ENCODE data around the gene IPO5.
"Not testable (repeated sequence)": the region's sequence is repeated elsewhere in the genome, so short reads cannot be mapped to it uniquely, and the experiment has no call there.

IPO5 gene

DNA sequence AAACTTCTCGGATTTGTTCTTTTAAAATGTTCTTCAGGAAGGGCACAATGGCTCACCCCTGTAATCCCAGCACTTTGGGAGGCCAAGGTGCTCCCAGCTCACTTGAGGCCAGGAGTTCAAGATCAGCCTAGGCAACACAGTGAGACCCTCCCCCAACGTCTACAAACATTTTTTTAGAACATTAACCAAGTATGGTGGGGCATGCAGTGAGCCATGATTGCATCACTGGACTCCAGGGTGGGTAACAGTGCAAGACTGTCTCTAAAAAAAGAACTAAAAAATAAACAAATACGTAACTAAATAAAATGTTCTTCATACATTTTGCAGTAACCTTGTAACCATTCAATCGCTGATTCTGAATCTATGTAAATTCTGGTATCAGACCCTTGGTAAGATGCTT lies 2.1 kb upstream of the IPO5 start:
- no peak for DNase-seq

DNA sequence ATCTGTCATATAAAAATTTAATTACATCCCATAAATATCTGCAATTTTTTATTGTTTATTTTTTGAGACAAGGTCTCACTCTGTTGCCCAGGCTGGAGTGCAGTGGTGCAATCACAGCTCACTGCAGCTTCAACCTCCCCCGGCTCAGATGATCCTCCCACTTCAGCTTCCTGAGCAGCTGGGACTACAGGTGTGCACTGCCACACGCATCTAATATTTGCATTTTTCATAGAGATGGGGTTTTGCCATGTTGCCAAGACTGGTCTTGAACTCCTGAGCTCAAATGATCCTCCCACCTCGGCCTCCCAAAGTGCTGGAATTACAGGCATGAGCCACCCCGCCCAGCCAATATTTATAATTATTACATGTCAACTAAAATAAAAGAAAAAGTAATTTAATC lies 644 bp upstream of the IPO5 start:
- not testable (repeated sequence) for DNase-seq

DNA sequence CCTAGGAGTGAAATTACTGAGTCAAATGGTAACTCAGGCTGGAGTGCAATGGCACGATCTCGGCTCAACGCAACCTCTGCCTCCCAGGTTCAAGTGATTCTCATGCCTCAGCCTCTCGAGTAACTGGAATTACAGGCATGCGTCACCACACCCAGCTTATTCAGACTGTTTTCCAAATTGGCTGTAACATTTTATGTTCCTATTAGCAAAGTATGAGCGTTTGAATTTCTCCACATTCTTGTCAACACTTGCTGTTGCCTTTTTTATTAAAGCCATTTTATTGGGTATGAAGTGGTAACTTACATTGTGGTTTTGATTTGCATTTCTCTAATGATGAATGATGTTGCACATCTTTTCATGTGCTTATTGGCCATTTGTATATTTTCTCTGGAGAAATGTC lies 7.9 kb downstream of the IPO5 start:
- no peak for DNase-seq

DNA sequence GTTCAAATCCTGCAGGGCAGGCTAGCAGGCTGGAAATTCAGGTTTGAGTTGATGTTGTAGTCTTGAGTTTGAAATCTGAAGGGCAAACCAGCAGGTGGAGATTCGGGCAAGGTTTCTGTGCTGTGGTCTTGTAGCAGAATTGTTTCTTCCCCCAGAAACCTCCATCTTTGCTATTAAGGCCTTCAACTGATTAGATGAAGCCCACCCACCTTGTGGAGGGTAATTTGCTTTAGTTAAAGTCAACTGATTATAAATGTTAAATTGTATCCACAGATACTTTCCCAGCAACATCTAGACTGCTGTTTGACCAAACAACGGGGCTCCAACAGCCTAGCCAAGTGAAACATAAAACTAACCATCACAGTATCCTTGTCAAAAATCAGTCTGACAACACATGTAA lies 9.4 kb downstream of the IPO5 start:
- no peak for DNase-seq

DNA sequence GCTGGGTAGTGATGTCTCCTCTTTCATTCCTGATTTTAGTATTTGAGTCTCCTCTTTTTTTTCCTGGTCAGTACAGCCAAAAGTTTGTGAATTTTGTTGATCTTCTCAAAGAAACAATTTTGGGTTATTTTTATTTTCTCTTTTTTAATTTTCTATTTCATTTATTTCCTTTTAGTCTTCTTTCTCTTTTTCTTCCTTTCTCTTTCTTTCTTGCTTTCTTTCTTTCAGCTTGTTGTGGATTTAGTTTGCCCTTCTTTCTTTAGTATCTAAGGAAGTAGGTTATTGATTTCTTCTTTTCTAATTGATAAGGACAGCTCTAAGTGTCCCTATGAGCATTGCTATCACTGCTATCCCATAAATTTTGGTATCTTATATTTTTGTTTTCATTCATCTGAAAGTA lies 13.8 kb downstream of the IPO5 start:
- DNase-seq = no peak

DNA sequence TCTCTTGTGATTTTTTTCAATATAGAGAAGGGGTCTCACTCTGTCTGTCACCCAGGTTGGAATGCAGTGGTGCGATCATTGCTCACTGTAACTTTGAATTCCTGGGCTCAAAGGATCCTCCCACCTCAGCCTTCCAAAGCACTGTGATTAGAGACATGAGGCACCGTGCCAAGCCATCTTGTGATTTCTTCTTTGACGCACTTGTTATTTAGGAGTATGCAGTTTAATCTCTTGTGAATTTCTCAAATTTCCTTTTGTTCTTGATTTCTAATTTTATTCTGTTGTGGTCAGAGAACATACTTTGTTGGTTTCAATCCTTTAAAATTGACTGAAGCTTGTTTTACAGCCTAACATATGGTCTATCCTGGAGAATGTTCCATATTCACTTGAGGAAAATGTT lies 14.5 kb downstream of the IPO5 start:
- no peak for DNase-seq

DNA sequence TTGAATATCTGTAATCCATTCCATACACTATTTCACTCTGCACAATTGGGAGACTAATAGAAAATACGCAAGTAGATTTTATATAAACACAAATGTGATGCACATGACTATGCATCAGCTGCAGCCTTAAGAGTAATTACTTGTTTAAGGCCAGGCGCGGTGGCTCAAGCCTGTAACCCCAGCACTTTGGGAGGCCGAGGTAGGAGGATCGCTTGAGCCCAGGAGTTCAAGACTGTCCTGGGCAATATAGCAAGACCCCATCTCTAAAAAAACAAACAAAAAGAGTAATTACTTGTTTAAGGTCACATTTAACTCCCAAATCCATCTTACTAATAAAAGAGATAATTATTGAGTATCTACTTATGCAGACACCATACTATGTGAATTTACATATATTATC lies 18.0 kb downstream of the IPO5 start:
- DNase-seq = no peak

DNA sequence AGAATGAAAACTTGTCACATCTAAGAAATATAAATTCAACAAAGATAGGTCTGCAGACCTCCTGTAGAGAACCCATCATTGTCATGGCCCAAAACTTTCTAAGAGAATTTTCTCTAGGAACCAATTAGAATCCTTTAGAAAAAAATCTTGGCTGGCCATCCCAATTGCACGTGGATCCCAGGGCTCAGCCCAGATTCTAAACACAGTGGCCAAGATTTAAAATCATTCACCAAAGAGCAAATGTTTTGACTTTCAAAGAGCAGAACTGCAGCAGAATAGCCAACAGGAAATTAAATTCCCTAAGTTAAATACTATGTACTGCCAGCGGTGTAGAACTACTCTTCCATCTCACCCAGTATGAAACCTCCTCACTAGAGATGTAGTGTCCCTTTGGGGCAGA lies 21.3 kb downstream of the IPO5 start:
- no peak for DNase-seq

DNA sequence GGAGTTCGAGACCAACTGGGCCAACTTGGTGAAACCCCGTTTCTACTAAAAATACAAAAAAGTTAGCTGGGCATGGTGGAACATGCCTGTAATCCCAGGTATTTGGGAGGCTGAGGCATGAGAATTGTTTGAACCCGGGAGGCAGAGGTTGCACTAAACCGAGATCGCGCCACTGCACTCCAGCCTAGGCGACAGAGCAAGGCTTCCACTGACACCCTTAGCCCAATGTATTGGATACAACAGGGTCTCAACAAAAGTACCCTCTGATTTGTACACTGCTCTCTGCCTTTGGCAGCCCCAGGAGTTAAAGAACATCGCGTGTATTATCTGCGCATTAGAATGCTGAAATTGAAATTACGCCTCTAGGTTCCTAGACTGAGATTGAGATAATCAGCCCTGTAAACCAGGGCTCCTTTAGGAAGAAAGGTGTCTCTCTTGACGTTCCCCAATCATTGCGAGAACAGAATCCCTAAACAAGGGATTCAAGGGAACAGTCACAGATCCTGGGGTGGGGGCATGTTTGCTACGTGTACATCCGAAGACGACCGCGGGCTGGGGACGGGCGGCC lies 21.9 kb downstream of the IPO5 start:
- DNase-seq = peak in 1 of 2 experiments; percentile 67

DNA sequence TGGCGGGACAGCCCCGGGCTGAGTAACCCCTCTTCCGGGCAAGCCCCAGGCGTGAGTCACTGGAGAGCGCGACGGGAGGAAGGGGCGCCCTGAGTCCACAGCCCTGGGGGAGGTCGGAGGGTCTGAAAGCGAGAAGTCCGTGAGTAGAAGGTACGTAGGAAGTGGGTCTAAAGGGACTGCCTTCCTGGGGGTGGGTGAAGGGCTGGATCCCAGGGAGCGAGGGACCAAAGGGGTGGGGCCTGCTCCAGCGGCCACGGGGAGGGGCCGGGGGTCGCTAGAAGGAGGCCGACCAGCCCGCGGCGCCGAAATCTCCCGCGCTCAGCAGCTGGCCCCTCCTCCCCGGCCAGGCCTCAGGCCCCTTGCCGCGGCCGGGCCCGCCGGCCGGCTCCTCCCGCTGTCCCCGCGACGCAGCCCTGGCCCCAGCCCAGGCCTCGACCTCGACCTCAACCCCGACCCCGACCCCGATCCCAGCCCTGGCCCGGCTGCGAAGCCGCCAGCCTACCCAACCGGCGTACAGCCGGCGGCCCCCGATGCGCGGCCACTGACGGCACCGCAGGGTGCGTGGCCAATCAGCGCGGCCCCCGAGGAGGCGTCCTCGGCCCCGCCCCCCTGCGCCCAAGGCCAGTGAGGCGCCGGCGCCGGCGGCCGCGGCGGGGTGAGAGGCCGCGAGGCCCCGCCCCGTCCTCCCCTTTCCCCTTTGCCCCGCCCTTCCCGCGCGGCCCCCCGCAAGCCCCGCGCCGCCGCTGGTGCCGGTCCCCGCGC lies 22.6 kb downstream of the IPO5 start:
- DNase-seq = peak; percentile 89 to 97

DNA sequence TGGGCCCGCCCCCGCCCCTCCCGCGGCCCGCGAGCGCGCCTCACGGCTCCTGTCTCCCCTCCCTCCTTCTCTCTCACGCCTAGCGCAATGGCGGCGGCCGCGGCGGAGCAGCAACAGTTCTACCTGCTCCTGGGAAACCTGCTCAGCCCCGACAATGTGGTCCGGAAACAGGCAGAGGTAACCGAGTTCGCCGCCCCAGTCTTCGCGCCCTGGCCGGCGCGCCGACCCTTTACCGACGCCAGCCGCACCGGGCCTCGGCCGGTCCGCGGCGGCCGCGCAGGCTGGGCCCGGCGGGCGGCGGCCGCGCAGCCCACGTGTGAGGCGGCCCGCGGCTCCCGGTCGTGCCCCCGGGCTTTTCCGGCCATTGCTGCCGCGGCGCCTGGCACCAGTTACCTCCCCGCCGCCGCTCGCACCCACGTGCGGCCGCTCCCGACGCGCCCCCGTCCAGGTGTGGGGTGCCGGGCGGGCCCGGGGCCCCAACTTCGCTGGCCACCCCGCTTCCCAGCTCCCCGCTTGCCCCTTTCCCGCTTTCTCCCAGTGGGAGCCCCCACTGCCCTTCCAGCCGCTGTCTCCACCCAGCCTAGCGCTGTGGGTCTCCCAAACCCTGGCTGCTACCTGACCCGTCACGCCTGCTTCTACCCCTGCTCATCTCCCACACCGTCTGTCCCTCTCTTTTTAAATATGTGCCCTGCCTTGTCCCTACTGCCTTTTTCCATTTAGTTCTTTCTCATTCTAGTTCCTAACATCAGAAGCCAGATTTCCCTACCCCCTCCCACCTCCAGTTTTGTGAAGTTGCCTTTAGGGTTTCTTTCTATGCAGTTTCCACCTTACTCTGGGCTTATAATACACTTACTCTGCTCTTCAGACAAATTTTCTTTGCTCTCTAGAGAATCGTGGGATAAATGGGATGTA lies 23.4 kb downstream of the IPO5 start:
- no peak for DNase-seq

DNA sequence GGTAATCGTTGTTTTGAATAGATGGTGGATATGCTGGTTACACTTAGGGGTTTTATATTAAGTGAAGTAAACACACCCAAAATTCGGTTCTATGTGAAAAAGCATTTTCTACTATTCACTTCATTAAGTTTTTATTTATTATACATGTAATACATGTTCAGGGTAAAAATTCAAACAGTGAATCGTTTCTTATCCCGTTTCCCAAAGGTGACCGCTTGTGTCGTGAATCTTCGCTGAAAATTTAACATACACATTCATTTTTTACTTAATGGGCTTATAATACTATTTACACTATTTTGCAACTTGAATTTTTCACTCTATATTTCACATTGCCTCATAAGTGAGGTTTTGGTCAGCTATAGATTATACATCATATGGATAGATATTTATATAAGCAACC lies 24.5 kb downstream of the IPO5 start:
- DNase-seq = no peak

DNA sequence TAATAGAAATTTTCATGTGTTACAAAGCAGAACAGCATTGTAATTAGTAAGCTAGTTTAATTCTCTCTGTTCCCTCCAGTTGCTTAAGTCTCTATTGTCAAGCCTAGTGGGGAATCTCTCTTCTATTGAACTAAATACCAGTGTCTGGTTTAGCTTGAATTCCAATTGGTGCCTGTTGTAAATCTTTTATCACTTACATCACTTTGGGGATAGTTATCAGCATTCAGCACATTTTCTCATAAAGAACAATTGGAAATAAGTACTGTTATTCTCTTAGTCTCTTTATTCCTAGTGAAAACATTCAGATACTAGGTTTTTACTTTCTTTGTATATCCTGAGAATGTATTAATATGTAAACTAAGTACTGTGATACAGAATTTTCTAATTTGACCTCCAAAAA lies 25.2 kb downstream of the IPO5 start:
- no peak for DNase-seq

DNA sequence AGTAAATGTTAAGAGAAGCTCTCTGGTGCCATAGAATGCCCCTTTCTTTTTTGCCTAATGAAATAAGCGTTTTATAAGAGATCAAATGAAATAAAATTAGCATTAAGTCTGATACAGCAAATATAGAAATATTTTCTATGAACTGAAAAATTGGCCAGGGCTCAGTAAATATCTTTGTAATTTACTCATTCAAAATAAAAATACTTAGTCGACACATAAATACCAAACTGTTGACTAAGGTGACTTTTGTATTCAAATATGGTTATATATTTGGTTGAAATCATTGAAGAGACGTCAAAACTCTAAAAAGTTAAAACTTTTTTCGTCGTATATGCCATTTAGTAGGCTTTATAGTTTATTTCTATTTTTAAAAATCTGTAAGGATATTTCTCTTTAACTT lies 25.6 kb downstream of the IPO5 start:
- no peak for DNase-seq

DNA sequence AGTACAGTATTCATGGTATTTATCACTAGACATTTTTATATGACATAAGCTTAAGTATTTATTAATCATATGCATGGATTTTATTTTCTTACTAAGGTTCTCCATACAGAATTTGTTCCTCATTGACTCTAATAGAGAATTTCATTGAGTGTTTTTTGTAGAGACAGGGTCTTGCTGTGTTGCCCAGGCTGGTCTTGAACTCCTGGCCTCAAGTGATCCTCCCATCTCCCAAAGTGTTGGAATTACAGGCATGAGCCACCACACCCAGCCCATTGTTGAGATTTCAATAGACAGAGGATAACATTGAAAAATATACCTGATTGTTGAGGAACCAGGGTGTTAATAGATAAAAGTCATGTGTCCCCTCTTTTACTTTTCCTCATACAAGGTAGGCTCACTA lies 26.1 kb downstream of the IPO5 start:
- DNase-seq = no peak

DNA sequence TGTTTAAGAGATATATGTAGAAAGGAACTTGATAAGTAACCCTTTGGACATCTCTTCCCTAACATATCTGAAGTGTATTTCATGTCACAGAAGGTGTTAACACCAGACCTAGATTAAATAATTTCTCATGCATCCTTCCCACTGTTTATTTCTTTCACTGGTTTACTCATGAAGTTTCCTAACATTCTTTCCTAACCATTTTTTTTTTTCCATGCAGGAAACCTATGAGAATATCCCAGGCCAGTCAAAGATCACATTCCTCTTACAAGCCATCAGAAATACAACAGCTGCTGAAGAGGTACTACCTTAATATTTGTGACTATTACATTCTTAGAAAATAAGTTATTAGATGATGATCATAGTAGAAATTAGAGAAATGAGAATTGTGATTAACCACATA lies 28.8 kb downstream of the IPO5 start:
- DNase-seq = no peak

DNA sequence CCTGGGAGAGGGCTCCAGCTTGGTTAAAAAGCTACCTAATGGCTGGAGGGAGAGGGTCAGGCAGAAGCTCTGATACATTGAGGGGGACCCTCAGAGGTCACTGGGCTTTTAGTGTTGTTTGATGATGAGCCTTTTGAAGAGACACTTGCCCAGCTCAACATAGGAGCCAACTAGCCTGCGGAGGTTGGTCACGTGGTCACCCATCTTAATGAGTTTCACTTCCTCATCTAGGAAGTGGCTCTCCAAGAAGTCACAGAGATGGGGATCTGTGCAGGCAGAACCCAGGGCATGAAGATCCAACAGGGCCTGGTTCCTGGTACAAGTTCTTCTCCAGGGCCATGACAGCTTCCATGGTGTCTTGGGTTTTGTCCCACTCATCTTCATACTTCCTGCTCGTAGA lies 33.4 kb downstream of the IPO5 start:
- DNase-seq = no peak

DNA sequence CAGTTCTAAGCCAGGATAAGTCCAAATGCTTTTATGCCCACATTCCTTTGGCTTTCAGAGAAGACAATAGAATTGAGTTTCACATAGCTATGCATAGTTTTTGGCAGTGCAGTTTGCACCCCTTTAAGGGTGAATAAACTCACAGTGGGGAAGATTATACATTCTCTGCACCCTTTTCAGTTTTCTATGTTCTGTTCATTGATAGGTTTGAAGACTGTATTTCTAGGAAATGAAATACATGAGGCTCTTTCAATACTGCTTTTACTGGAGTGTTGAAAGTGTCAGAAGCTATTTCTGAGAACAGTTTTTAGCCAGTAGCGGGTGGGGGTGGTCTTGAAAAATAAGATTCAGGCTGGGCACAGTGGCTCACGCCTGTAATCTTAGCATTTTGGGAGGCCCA lies 46.2 kb downstream of the IPO5 start:
- no peak for DNase-seq

DNA sequence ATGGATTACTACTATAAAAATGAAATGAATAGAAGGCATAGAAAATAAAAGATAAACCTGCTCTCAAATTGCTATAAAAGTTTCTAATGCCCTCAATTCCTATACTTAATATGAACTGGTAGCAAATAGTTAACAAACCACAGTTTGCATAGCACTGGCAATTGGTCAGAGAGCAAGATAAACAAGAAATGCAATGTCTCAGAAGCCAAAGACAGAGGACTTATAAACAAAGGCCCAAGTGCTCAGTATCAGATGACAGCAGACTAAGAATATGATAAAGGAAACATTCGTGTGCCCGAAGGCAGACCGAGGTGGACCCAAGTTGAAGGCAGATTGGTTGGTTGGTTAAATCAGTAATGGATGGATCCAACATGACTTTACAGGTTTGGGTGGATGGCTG lies 50.6 kb downstream of the IPO5 start:
- DNase-seq = no peak

DNA sequence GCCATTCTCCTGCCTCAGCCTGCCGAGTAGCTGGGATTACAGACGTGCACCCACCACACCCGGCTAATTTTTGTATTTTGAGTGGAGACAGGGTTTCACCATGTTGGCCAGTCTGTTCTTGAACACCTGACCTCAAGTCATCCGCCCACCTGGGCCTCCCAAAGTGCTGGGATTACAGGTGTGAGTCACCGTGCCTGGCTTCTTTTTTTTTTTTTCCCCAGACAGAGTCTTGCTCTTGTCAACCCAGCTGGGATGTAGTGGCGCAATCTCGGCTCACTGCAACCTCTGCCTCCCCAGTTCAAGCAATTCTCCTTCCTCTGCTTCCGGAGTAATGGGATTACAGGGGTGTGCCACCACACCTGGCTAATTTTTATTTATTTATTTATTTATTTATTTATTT lies 51.5 kb downstream of the IPO5 start:
- DNase-seq = not testable (repeated sequence)

DNA sequence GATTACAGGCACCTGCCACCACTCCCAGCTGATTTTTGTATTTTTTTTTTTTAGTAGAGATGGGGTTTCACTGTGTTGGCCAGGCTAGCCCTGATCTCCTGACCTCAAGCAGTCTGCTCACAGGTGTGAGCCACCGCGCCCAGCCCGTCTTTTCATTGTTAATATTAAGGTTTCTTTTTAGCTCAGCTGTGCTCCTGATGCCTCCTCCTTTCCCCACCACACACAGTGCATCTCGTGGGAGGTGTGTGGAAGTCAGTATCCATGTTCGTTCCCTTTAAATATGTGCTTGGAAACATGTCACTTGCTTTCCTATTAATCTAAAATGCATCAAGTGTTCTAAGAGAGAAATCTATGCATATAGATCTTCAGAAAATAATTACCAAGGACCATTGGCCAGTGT lies 53.5 kb downstream of the IPO5 start:
- DNase-seq = no peak

DNA sequence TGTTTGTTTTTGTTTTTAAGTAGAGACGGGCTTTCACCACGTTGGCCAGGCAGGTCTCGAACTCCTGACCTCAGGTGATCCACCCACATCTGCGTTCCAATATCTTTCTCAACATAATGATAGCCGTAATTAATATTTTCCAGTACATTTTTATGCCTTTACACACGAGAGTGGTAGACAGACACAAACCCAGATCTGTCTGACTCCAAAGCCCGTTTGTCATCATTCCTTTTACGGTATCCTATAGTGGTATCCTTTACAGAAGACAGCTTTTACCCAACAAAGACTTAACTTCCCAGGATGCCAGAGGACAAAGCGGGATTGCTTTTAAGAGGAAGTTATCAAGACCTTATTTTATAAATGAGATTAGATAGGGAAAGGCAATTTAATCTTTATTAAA lies 59.8 kb downstream of the IPO5 start:
- DNase-seq = no peak

DNA sequence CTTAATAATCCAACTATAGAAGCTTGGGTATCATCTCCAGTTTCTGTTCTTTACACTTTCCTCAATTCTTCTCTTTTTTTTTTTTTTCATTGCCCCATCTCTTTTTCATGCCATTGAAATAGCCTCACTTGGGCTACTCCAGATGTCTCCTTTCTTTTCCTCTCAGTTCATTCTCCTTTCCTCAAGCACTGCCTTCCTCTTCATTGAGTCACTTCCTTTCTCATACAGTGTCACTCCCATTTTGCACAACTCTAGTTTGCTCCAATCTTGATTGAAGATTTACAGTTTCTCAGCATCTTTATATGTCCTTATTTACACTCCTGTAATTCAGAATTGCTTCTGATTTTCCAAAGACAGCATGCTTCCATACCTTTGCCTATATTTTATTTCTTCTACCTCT lies 61.3 kb downstream of the IPO5 start:
- DNase-seq = no peak

DNA sequence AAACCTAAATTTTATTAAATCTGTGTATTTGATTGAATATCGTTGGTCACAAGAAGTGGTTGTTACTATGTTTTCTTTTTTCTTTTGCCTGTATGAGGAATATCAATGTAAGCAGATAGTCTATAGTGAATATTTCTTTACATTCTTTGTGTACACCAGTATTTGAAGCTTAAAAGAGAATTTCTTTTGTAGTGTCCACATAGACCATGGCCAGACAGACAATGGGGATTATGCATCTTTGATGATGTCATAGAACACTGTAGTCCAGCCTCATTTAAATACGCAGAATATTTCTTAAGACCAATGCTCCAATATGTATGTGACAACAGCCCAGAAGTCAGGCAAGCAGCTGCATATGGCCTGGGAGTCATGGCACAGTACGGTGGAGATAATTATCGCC lies 64.8 kb downstream of the IPO5 start:
- DNase-seq = no peak
